DND-41 (cell line): ENCODE data around the gene NOX4.
"Not testable (repeated sequence)": the region's sequence is repeated elsewhere in the genome, so short reads cannot be mapped to it uniquely, and the experiment has no call there.

Experiments
- ATAC-seq: fragments of 200-7000 bp; cut with Tn5 transposase; 3 replicates; pipeline ENCODE4 v1.9.1; 2021; ENCODE audit warnings: low read depth; ENCODE audit not compliant: insufficient read depth
- DNase-seq: peaks from one replicate; pipeline ENCODE4 v3.0.0-alpha.2; 2020
- H2AFZ ChIP-seq: 2 replicates; pipeline ENCODE4 v1.6.0; 2012; ENCODE audit warnings: low read depth, low read length
- H3K27ac ChIP-seq: 2 replicates; pipeline ENCODE4 v1.5.1; 2012; ENCODE audit warnings: low read length, inconsistent platforms
- H3K27me3 ChIP-seq: fragments of 200-600 bp; sonication (generic); 2 replicates; pipeline ENCODE4 v1.6.0; 2012; ENCODE audit warnings: low read length, mild to moderate bottlenecking, inconsistent platforms; ENCODE audit not compliant: insufficient read depth, poor library complexity
- H3K36me3 ChIP-seq: 2 replicates; pipeline ENCODE4 v1.5.1; 2012; ENCODE audit warnings: low read length, inconsistent platforms; ENCODE audit not compliant: insufficient read depth
- H3K4me1 ChIP-seq: 2 replicates; pipeline ENCODE4 v1.5.1; 2012; ENCODE audit warnings: mild to moderate bottlenecking, low read length; ENCODE audit not compliant: insufficient read depth
- H3K4me2 ChIP-seq: 2 replicates; pipeline ENCODE4 v1.6.0; 2012; ENCODE audit warnings: mild to moderate bottlenecking, moderate library complexity, low read length, inconsistent platforms; ENCODE audit not compliant: insufficient read depth
- H3K4me3 ChIP-seq, 2 experiments: fragments of 200-600 bp in 1 of 2; shearing (Covaris generic) in 1 of 2; 2 replicates each; pipeline ENCODE4 v1.5.1; 2012 to 2016; ENCODE audit warnings: inconsistent platforms in 2 of 2, low read length in 2 of 2, mild to moderate bottlenecking in 2 of 2, low read depth in 1 of 2, moderate library complexity in 1 of 2
- H3K79me2 ChIP-seq: 2 replicates; pipeline ENCODE4 v1.6.0; 2012; ENCODE audit warnings: low read length, inconsistent platforms; ENCODE audit not compliant: insufficient read depth
- H3K9ac ChIP-seq: 2 replicates; pipeline ENCODE4 v1.6.0; 2012; ENCODE audit warnings: low read depth, mild to moderate bottlenecking, inconsistent platforms, low read length, moderate library complexity
- H3K9me3 ChIP-seq: 2 replicates; pipeline ENCODE4 v1.5.1; 2012; ENCODE audit warnings: low read length, moderate library complexity, mild to moderate bottlenecking, inconsistent platforms; ENCODE audit not compliant: insufficient read depth, severe bottlenecking
- H4K20me1 ChIP-seq: 2 replicates; pipeline ENCODE4 v1.6.0; 2012; ENCODE audit warnings: low read length; ENCODE audit not compliant: insufficient read depth
- EZH2 ChIP-seq: IDR thresholded peaks from 3 replicates; pipeline ENCODE4 v1.6.1; 2012; ENCODE audit warnings: borderline replicate concordance, low read depth, mild to moderate bottlenecking, moderate library complexity, low read length, inconsistent platforms; ENCODE audit not compliant: severe bottlenecking
- TF ChIP-seq, protein P1 (sequence below): IDR thresholded peaks from 2 replicates; pipeline ENCODE4 v1.5.1; 2012; ENCODE audit warnings: borderline replicate concordance, low read length, moderate library complexity, mild to moderate bottlenecking; ENCODE audit not compliant: poor library complexity, severe bottlenecking; ENCODE audit errors: extremely low read depth

NOX4 gene

DNA sequence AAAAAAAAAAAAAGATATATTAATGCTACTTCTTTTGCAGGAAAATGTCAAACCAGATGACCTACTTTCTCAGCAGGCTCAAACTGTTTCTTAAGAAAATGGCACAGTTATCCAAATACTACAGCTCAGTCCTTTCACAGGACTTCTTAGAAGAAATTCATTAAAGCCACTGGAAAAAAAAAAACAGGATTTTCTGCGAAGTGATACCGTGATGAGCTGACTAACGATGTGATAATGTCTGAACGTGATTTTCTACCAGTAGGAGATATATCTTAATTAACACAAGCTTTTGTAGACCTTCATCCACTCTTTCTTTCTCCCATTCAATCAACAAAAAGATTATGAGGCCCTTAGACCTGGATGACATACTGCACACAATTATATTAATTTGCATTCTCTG lies 132.4 kb downstream of the NOX4 start:
- ATAC-seq = no peak
- TF ChIP-seq, protein P1, sequence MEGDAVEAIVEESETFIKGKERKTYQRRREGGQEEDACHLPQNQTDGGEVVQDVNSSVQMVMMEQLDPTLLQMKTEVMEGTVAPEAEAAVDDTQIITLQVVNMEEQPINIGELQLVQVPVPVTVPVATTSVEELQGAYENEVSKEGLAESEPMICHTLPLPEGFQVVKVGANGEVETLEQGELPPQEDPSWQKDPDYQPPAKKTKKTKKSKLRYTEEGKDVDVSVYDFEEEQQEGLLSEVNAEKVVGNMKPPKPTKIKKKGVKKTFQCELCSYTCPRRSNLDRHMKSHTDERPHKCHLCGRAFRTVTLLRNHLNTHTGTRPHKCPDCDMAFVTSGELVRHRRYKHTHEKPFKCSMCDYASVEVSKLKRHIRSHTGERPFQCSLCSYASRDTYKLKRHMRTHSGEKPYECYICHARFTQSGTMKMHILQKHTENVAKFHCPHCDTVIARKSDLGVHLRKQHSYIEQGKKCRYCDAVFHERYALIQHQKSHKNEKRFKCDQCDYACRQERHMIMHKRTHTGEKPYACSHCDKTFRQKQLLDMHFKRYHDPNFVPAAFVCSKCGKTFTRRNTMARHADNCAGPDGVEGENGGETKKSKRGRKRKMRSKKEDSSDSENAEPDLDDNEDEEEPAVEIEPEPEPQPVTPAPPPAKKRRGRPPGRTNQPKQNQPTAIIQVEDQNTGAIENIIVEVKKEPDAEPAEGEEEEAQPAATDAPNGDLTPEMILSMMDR = no peak
- TF ChIP-seq EZH2 = no peak
- Histone ChIP-seq H3K9ac (no peak overlapping the region), H3K4me2 (no peak overlapping the region), H3K9me3 (no peaks in the 10 kb centered on the region), H4K20me1 (no peaks in the 10 kb centered on the region), H3K27me3 (no peaks in the 10 kb centered on the region), H3K36me3 (no peaks in the 10 kb centered on the region), H3K4me1 (no peaks in the 10 kb centered on the region), H3K4me3 (no peak overlapping the region), H3K79me2 (no peaks in the 10 kb centered on the region), H2AFZ (no peak overlapping the region), H3K27ac (no peak overlapping the region)
- no peak for DNase-seq

DNA sequence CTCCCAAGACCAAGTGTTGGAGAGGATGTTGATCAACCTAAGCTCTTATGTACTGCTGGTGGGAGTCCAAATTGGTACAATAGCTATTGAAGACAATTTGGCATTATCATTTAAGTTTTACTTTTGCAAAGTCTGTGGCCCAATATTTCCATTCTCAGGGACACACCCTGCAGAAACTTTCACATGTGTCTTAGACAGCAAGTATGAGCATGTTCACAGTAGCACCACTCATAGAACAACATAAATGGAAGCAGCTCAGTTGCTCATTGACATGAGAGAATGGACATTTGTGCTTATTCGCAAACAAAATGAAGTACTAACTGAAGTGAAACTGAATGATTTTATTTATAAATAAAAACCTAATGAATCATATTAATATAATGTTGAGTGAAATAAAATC lies 135.5 kb downstream of the NOX4 start:
- no peak for ATAC-seq
- DNase-seq = no peak
- Histone ChIP-seq H3K27ac (no peak overlapping the region), H3K27me3 (no peaks in the 10 kb centered on the region), H3K79me2 (no peaks in the 10 kb centered on the region), H3K4me3 (no peak overlapping the region), H2AFZ (no peak overlapping the region), H4K20me1 (no peaks in the 10 kb centered on the region), H3K9me3 (no peaks in the 10 kb centered on the region), H3K36me3 (no peaks in the 10 kb centered on the region), H3K4me2 (no peak overlapping the region), H3K9ac (no peak overlapping the region), H3K4me1 (no peaks in the 10 kb centered on the region)
- no peak for TF ChIP-seq EZH2
- TF ChIP-seq, protein P1 = no peak

DNA sequence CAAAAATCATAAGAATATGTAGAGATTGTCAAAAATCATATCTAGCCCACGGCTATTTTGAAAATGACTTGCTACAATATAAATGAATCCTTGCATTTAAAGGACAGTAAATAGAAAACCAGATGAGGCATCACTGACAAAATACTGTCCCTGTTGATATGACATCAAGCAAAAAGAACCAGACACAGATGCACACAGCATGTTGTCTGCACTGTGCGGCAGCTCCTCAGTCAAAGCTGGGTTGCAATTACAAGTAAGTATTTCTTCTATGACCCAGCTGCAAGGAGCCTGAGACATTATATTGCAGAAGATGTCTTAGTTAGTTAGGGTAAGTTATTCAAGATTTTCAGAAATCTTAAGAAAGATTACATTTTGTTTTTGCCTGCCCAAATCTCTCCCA lies 136.7 kb downstream of the NOX4 start:
- H3K4me1 ChIP-seq, ATAC-seq, H3K27ac ChIP-seq, H3K4me3 ChIP-seq, H3K27me3 ChIP-seq, DNase-seq, H3K79me2 ChIP-seq, H3K9ac ChIP-seq, H3K4me2 ChIP-seq, H2AFZ ChIP-seq, H4K20me1 ChIP-seq, H3K9me3 ChIP-seq, H3K36me3 ChIP-seq: not testable (repeated sequence)

- Histone ChIP-seq H2AFZ (no peak overlapping the region), H3K27ac (no peak overlapping the region), H3K4me2 (no peak overlapping the region), H3K9me3 (no peaks in the 10 kb centered on the region), H3K9ac (no peak overlapping the region), H3K4me1 (no peaks in the 10 kb centered on the region), H3K27me3 (no peaks in the 10 kb centered on the region), H3K36me3 (no peaks in the 10 kb centered on the region), H3K79me2 (no peaks in the 10 kb centered on the region), H3K4me3 (no peak overlapping the region), H4K20me1 (no peaks in the 10 kb centered on the region)
- DNase-seq (no peak), ATAC-seq (no peak)
- TF ChIP-seq, protein P1 = no peak
These were observed 144.1 kb downstream of the NOX4 start for GRCh38 chr11:89347071-89347470.
